NCI-H345 treated with DMSO at 0.1 percent for 48 hours (cell line): ENCODE measurements around the gene CCSER1.
"Not testable (repeated sequence)": the region's sequence is repeated elsewhere in the genome, so short reads cannot be mapped to it uniquely, and the experiment has no call there.

Source experiments
- DNase-seq: peaks from one replicate; lab custom pipeline; 2025; ENCODE audit not compliant: unreplicated experiment; lab: John Stamatoyannopoulos, UW

Gene CCSER1

GRCh38 chr4:90643156-90643555, 516.0 kb downstream of the CCSER1 start:
- DNase-seq: no peak

DNA sequence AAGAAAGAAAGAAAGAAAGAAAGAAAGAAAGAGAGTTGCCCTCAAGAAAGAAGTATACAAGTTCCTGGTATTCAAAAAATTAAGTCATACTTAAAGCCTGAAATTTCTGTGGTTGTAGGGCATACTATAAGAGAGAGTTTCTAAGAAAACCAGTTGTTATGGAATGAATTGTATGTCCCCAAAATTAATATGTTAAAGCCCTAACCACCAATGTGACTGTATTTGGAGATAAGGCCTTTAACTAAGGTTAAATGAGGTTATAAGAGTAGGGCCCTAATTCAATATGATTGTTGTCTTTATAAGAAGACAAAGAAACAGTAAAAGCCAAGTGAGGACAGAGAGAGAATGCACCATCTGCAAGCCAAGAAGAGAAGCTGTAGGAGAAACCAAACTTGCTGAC, 521.1 kb downstream of the CCSER1 start:
- DNase-seq: no peak

- no peak for DNase-seq
Measured at GRCh38 chr4:90648791-90649190, 521.6 kb downstream of the CCSER1 start.

GRCh38 chr4:90660672-90661071, 533.5 kb downstream of the CCSER1 start:
- DNase-seq: no peak

DNA sequence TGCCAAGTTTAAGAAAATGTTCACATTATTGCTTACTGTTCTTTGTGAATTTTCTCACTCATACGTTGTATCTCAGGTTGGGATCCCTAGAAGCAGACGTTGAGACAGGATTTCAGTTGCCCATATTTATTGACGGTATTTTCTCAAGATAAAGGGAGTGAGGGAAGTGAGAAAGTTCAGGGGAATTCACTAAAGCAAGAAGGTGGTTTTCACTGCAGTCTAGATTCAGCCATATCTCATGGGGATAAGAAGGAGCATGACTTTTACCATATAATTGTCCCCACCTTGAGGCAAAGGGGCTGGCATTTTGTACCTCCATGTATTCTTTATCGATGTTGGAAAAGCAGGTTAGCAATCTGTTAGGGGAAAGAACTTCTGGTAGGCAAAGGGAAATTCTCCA, 543.0 kb downstream of the CCSER1 start:
- DNase-seq: no peak

- DNase-seq: no peak
Measured at GRCh38 chr4:90689739-90690138, 562.5 kb downstream of the CCSER1 start.

DNA sequence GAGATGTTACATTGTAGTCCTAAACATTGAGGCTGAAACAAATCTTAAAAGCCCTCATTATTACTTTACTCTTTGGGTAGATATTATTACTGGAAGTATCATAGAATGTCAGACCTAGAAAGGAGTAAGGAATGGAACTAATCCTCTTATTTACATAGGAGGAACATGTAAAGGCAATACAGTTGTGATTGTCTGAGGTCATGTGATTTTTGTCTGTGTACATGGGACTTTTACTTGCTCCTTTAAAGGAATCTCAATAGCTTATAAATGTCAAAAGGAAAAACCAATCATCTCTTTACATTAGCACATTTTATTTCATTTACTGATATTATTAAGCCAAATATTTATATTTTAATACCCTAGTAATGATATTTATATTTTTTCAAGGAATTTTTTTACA, 568.2 kb downstream of the CCSER1 start:
- DNase-seq: no peak

DNA sequence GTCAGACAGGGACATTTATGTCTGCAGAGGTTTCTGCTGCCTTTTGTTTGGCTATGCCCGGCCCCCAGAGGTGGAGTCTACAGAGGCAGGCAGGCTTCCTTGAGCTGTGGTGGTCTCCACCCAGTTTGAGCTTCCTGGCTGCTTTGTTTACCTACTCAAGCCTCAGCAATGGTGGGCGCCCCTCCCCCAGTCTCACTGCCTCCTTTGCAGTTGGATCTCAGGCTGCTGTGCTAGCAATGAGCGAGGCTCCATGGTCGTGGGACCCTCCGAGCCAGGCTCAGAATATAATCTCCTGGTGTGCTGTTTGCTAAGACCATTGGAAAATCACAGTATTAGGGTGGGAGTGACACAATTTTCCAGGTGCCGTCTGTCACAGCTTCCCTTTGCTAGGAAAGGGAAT, 578.3 kb downstream of the CCSER1 start:
- DNase-seq: not testable (repeated sequence)

DNA sequence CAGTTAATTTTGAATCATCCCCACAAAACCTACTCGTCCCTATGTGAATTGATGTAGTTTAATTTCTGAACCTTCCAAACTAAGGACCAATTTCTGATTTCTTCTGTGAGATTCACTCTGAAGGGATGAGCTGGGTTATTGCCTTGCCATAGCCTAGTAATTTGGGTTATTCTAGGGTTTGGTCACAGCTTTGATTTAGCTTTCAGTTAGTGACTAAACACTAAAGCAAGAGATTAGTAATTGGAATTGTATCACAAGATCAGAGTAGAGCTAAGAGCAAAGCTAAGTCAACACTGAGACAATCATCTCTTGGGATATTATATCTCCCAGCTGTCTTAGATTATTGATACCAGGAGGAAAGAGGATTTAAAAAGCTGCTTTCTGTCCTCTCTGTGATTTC, 588.0 kb downstream of the CCSER1 start:
- DNase-seq: no peak

DNA sequence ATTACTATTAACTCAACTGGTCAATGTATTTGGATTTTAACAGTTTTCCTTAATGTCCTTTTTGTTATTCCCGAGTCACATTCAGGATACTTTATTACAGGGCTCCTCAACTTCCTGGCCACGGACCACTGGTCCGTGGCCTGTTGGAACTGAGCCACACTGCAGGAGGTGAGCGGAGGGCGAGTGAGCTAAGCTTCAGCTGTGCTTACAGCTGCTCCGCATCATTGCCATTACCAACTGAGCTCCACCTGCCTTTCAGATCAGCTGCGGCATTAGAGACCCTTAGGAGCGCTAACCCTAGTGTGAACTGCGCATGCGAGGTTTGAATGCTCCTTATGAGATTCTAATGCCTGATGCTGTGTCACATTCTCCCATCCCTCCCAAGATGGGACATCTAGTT, 591.7 kb downstream of the CCSER1 start:
- DNase-seq: no peak

DNA sequence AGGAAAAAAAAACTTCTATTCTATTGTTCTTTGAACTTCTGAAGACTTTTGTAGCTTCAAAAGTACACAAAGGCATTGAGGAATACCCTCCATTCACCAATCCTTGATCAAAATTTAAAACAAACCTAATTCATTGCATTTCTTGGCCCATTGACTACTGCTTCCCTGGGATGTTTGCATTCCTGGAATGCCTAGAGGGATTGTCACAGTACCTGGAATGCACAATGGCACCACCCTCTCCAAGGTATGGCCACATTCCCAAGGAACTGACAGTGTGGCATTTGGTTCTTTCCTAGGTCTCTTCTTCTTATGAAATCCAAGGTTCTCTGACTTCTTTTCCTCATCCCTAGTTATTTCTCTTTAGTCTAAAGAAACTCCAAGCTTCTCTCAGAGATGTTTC, 600.7 kb downstream of the CCSER1 start:
- DNase-seq: no peak

- DNase-seq: no peak
Measured at GRCh38 chr4:90730752-90731151, 603.6 kb downstream of the CCSER1 start.

DNA sequence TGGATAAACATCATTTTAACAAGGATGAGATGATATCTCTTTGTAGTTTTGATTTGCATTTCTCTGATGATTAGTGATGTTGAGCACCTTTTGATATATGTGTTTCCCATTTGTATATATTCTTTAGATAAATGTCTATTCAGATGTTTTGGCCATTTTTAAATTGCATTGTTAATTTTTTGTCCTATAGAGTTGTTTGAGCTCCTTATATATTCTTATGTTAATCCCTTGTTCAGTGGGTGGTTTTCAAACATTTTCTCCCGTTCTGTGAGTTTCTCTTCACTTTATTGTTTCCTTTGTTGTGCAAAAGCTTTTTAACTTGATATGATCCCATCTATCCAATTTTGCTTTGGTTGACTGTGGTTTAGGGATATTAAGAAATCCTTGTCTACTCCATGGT, 606.0 kb downstream of the CCSER1 start:
- DNase-seq: no peak

DNA sequence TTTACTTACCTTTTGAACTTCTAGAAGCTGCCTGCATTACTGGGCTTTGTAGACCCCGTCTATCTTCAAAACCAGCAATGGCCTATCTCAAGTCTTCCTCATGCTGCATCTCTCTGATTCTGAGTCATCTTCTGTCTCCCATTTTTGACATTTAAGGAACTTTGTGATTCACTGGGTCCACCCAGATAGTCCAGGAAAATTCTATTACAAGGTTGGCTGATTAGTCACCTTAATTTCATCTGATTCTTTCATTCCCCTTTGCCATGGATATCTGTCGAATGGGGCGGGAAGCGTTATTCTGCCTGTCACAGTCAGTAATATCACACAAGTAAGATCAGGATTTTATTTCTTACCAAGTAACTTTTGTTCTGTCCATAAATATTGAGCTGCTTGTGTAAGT, 618.0 kb downstream of the CCSER1 start:
- DNase-seq: no peak

DNA sequence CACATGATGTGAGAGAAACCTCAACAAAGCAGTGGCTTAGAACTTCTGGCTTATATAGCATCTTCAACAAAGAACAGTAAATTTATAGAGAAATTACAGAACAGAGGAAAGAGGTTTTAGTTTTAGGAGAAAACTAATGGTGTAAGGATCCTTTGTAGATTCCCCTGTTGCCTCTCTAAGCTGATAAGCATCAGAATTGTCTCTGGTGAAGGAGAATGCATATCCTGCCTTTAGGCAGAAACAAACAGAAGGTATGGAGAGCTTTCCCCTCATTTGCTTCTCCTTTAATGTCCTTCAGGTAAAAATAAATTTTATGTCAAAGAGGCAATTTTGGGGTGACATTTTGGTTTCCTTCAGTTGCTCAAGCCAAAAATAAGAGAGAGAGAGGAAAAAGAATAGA, 625.9 kb downstream of the CCSER1 start:
- no peak for DNase-seq

DNA sequence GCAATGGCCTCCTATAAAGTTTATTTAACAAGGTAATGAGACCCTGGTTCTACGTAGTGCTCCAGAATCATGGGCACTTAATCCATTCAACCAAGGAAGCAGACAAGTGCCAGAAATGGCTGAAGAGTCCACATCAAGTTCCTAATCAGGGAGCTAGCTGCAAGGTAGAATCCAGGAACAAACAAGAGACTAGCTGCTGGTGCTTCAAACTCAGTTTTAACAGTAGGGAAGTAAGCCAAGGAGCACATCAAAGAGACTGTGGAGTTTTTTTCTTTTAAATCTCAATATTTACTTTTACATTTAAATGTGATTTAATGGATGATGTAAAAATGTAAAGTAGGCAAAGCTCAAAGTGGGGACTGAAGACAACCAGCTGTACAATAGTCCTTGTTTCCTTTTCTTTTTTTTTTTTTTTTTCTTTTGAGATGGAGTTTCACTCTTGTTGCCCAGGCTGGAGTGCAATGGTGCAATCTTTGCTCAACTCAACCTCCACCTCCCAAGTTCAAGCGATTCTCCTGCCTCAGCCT, 630.4 kb downstream of the CCSER1 start:
- no peak for DNase-seq

GRCh38 chr4:90760059-90760458, 632.9 kb downstream of the CCSER1 start:
- no peak for DNase-seq

DNA sequence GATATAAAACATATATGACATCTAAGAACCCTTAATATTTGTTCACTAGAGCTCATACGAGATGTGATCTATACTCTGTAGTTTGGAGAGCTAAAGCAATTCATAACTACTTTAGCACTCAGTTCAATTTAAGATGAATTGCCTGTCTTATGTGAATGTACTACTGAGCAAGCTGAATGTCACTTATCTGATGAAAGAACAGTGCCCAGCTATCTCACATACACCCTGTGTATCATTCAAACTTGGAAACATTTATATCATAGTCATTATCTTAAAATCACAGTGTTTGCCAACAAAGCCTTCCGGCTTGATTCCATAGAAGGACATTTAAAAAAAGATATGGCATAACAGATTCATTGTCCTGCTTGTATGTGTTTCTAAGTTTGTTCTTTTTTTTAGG, 639.6 kb downstream of the CCSER1 start:
- DNase-seq: no peak

DNA sequence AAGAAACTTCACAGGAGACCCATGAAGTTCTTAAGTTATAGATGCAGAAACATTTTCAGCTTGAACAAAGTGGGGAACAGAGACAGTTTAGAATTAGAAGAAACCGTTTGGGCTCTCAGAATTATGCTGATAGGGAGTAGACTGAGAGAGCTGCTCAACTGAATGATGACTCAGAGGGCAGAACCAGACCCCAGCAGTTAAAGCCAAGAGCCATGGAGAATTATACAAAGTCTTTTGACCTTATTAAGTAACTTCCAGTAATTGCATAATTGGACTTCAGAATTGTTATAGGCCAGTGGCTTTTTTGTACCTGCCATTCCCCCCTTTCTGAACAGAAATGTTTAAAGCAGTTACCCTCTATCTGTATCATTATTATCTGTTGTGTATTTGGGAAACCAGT, 642.1 kb downstream of the CCSER1 start:
- no peak for DNase-seq

- no peak for DNase-seq
Measured at GRCh38 chr4:90780193-90780592, 653.0 kb downstream of the CCSER1 start.

DNA sequence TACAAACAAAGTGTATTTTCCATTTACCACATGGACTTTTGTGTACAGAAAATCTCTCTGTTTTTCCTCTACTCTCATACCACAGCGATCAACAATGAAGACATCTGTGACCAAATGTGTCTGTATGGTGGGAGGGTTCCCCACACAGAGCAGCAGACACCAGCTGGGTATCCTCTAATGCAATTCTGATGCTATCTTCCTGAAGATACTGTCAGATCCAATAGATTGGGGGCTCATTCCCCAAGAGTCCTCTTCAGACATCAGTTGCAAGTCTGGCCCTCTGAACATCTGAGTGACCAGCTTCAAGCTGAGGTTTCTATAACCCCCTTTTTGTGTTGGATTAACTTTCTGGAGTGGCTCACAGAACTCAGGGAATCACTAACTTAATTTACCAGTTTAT, 659.4 kb downstream of the CCSER1 start:
- no peak for DNase-seq

DNA sequence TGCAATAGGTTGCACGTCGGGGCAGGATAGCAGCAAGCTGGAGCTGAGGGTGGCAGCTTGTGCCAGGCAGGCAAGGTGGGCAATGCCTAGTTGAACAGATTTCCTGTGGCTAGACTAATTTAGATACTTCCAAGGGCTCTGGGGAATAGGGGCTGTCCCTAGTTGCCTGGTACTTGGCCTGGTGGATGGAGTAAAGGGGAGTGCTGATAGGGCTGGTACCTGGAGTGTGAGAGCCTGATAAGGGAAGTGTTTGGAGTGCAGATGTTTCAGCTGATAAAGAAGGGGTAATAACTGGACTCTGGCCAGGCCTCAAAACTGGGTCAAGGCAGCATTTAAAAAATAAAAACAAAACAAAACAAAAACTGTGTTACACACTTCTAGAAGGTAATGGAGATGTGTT, 665.5 kb downstream of the CCSER1 start:
- DNase-seq: no peak

GRCh38 chr4:90798948-90799347, 671.8 kb downstream of the CCSER1 start:
- DNase-seq: no peak

GRCh38 chr4:90799895-90800294, 672.7 kb downstream of the CCSER1 start:
- DNase-seq: no peak
